SU-DHL-6 (cell line): ENCODE measurements around the gene TSPAN33.

Experiments used
- H2AFZ ChIP-seq: fragments of 200-600 bp; sonication (generic); 2 replicates; pipeline ENCODE4 v1.6.1; 2014; ENCODE audit warnings: low read depth, mild to moderate bottlenecking, moderate library complexity, mixed read lengths, antibody characterized with exemption, low read length; ENCODE audit not compliant: severe bottlenecking
- H3F3A ChIP-seq: fragments of 200-600 bp; shearing (Covaris generic); 2 replicates; pipeline ENCODE4 v1.6.0; 2016; ENCODE audit warnings: antibody characterized with exemption, mild to moderate bottlenecking; ENCODE audit not compliant: insufficient read depth
- H3K27ac ChIP-seq: fragments of 200-600 bp; sonication (generic); 2 replicates; pipeline ENCODE4 v1.5.1; 2016; ENCODE audit warnings: low read depth, mild to moderate bottlenecking, low read length, moderate library complexity, mixed read lengths
- H3K27me3 ChIP-seq: fragments of 200-600 bp; sonication (generic), shearing (Covaris generic); 2 replicates; pipeline ENCODE4 v1.6.0; 2014; ENCODE audit warnings: mild to moderate bottlenecking, low read length
- H3K36me3 ChIP-seq: fragments of 200-600 bp; sonication (generic); 2 replicates; pipeline ENCODE4 v1.6.1; 2014; ENCODE audit warnings: mild to moderate bottlenecking, low read length, mixed read lengths
- H3K4me2 ChIP-seq: fragments of 300-600, 200-600 bp; shearing (Covaris generic), sonication (generic); 2 replicates; pipeline ENCODE4 v1.6.0; 2014; ENCODE audit warnings: low read length, low read depth, mild to moderate bottlenecking; ENCODE audit not compliant: poor library complexity, severe bottlenecking
- H3K4me3 ChIP-seq: fragments of 200-600 bp; sonication (generic); 2 replicates; pipeline ENCODE4 v1.5.1; 2014; ENCODE audit warnings: antibody characterized with exemption, low read length, mild to moderate bottlenecking, mixed read lengths; ENCODE audit not compliant: insufficient read depth, poor library complexity, severe bottlenecking
- H3K79me2 ChIP-seq: fragments of 200-600 bp; sonication (generic); 2 replicates; pipeline ENCODE4 v1.6.1; 2014; ENCODE audit warnings: mild to moderate bottlenecking, low read length, moderate library complexity; ENCODE audit not compliant: insufficient read depth
- H3K9ac ChIP-seq: fragments of 200-600 bp; sonication (generic); 2 replicates; pipeline ENCODE4 v1.7.0; 2014; ENCODE audit warnings: mild to moderate bottlenecking, low read length
- H3K9me2 ChIP-seq: fragments of 200-600 bp; sonication (generic); replicated peaks from 2 replicates; pipeline ENCODE4 v1.6.1; 2014; ENCODE audit warnings: low read length; ENCODE audit not compliant: insufficient read depth
- H3K9me3 ChIP-seq: fragments of 200-600 bp; sonication (generic); 2 replicates; pipeline ENCODE4 v1.6.1; 2014; ENCODE audit warnings: low read length, mixed read lengths; ENCODE audit not compliant: insufficient read depth
- H4K20me1 ChIP-seq: fragments of 200-600 bp; sonication (generic); 2 replicates; pipeline ENCODE4 v1.6.1; 2014; ENCODE audit warnings: low read depth, mild to moderate bottlenecking, antibody characterized with exemption, low read length, moderate library complexity, mixed read lengths
- EZH2phosphoT487 ChIP-seq: fragments of 200-600 bp; sonication (generic), shearing (Covaris generic); conservative IDR thresholded peaks from 2 replicates; pipeline ENCODE4 v1.6.1; 2018; ENCODE audit warnings: mild to moderate bottlenecking, antibody characterized with exemption, low read length, moderate library complexity, mixed read lengths
- TF ChIP-seq, protein P1 (sequence below): fragments of 200-600 bp; sonication (generic); IDR thresholded peaks from one replicate; pipeline ENCODE4 v1.5.1; 2017; ENCODE audit warnings: antibody characterized with exemption, mild to moderate bottlenecking, low read length, moderate library complexity; ENCODE audit not compliant: insufficient read depth, poor library complexity, severe bottlenecking

Gene TSPAN33

GRCh38 chr7:129189661-129190310 is 45.3 kb downstream of the TSPAN33 start:
- H3K27me3 ChIP-seq, result no peaks in the 10 kb centered on the region
- H4K20me1 ChIP-seq, result no peaks in the 10 kb centered on the region
- H3K9me2 ChIP-seq, result no peaks in the 10 kb centered on the region
- H3F3A ChIP-seq, result no peaks in the 10 kb centered on the region
- H2AFZ ChIP-seq, result no peak overlapping the region
- H3K9ac ChIP-seq, result no peak overlapping the region
- no peaks in the 10 kb centered on the region for H3K9me3 ChIP-seq
- no peaks in the 10 kb centered on the region for H3K79me2 ChIP-seq
- H3K27ac ChIP-seq, result no peak overlapping the region
- no peaks in the 10 kb centered on the region for H3K36me3 ChIP-seq
- no peak overlapping the region for H3K4me3 ChIP-seq
- TF ChIP-seq, protein P1, sequence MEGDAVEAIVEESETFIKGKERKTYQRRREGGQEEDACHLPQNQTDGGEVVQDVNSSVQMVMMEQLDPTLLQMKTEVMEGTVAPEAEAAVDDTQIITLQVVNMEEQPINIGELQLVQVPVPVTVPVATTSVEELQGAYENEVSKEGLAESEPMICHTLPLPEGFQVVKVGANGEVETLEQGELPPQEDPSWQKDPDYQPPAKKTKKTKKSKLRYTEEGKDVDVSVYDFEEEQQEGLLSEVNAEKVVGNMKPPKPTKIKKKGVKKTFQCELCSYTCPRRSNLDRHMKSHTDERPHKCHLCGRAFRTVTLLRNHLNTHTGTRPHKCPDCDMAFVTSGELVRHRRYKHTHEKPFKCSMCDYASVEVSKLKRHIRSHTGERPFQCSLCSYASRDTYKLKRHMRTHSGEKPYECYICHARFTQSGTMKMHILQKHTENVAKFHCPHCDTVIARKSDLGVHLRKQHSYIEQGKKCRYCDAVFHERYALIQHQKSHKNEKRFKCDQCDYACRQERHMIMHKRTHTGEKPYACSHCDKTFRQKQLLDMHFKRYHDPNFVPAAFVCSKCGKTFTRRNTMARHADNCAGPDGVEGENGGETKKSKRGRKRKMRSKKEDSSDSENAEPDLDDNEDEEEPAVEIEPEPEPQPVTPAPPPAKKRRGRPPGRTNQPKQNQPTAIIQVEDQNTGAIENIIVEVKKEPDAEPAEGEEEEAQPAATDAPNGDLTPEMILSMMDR, result no peak
- no peak for TF ChIP-seq EZH2phosphoT487
- H3K4me2 ChIP-seq, result no peak overlapping the region

GRCh38 chr7:129191272-129191671 is 46.8 kb downstream of the TSPAN33 start:
- no peak overlapping the region for H2AFZ ChIP-seq

DNA sequence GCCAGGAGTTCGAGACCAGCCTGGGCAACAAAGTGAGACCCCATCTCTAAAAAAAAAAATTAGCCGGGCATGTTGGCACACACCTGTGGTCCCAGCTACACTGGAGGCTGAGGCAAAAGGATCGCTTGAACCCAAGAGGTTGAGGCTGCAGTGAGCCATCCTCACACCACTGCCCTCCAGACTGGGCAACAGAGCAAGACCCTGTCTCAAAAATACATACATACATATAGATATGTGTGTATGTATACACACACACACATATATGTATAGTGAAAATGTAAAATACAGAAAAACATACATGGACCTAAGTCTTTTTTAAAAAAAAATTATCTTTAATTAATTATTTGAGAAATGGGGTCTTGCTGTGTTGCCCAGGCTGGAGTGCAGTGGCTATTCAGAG is 49.4 kb downstream of the TSPAN33 start:
- H4K20me1 ChIP-seq, result no peaks in the 10 kb centered on the region
- H3K27me3 ChIP-seq, result no peaks in the 10 kb centered on the region
- no peaks in the 10 kb centered on the region for H3K79me2 ChIP-seq
- no peak overlapping the region for H3K9ac ChIP-seq
- H3K36me3 ChIP-seq, result no peaks in the 10 kb centered on the region
- H3K9me2 ChIP-seq, result no peaks in the 10 kb centered on the region
- H3K4me2 ChIP-seq, result no peak overlapping the region
- no peaks in the 10 kb centered on the region for H3F3A ChIP-seq
- TF ChIP-seq, protein P1, result no peak
- no peak for TF ChIP-seq EZH2phosphoT487
- no peak overlapping the region for H3K4me3 ChIP-seq
- H2AFZ ChIP-seq, result no peak overlapping the region
- no peaks in the 10 kb centered on the region for H3K9me3 ChIP-seq
- no peak overlapping the region for H3K27ac ChIP-seq

More at GRCh38 chr7:129191272-129191671, 46.8 kb downstream of the TSPAN33 start:
- Histone ChIP-seq H3K9me3 (no peaks in the 10 kb centered on the region), H3K79me2 (no peaks in the 10 kb centered on the region), H4K20me1 (no peaks in the 10 kb centered on the region), H3K4me3 (no peak overlapping the region), H3K27me3 (no peaks in the 10 kb centered on the region), H3F3A (no peaks in the 10 kb centered on the region), H3K9ac (no peak overlapping the region), H3K4me2 (no peak overlapping the region), H3K36me3 (no peaks in the 10 kb centered on the region), H3K9me2 (no peaks in the 10 kb centered on the region), H3K27ac (no peak overlapping the region)
- TF ChIP-seq EZH2phosphoT487, result no peak
- TF ChIP-seq, protein P1, result no peak
